ENCODE results near the gene SMIM31.
A peak's percentile ranks its signal among the peaks of the same experiment; 100 is the strongest.

The SMIM31 gene

GRCh38 chr4:164753873-164754488 lies at the start of gene SMIM31:
TSS of gene SMIM31 (plus strand) at chr4:164754131. CDS start at chr4:164770444, 16,313 bp downstream.
- no peak for DNase-seq (ENCODE audit: low read depth in 2 of 2)

GRCh38 chr4:164706675-164707074 lies 47.3 kb upstream of the SMIM31 start:
- DNase-seq (ENCODE audit: low read depth in 2 of 2), result no peak

- DNase-seq (ENCODE audit: low read depth in 2 of 2), result no peak
Observed at GRCh38 chr4:164716901-164717300, 37.0 kb upstream of the SMIM31 start.

GRCh38 chr4:164718827-164719226 lies 35.1 kb upstream of the SMIM31 start:
- no peak for DNase-seq (ENCODE audit: low read depth in 2 of 2)

- DNase-seq (ENCODE audit: low read depth in 2 of 2), result no peak
Observed at GRCh38 chr4:164725066-164725465, 28.9 kb upstream of the SMIM31 start.

- no peak for DNase-seq (ENCODE audit: low read depth in 2 of 2)
Observed at GRCh38 chr4:164730705-164731393, 23.1 kb upstream of the SMIM31 start.

GRCh38 chr4:164731827-164732474 lies 22.0 kb upstream of the SMIM31 start:
- peak; percentile 13 to 23 for DNase-seq (ENCODE audit: low read depth in 2 of 2)

GRCh38 chr4:164734484-164734883 lies 19.4 kb upstream of the SMIM31 start:
- no peak for DNase-seq (ENCODE audit: low read depth in 2 of 2)

- DNase-seq (ENCODE audit: low read depth in 2 of 2), result no peak
Observed at GRCh38 chr4:164748375-164748774, 5.6 kb upstream of the SMIM31 start.

GRCh38 chr4:164755432-164755831 lies 1.5 kb downstream of the SMIM31 start:
- no peak for DNase-seq (ENCODE audit: low read depth in 2 of 2)

- DNase-seq (ENCODE audit: low read depth in 2 of 2), result no peak
Observed at GRCh38 chr4:164756686-164757085, 2.8 kb downstream of the SMIM31 start.

GRCh38 chr4:164761241-164761640 lies 7.3 kb downstream of the SMIM31 start:
- no peak for DNase-seq (ENCODE audit: low read depth in 2 of 2)

GRCh38 chr4:164761746-164762275 lies 7.9 kb downstream of the SMIM31 start:
- DNase-seq (ENCODE audit: low read depth in 2 of 2), result no peak

GRCh38 chr4:164765096-164765495 lies 11.2 kb downstream of the SMIM31 start:
- no peak for DNase-seq (ENCODE audit: low read depth in 2 of 2)

- DNase-seq (ENCODE audit: low read depth in 2 of 2), result no peak
Observed at GRCh38 chr4:164765833-164766232, 11.9 kb downstream of the SMIM31 start.

- no peak for DNase-seq (ENCODE audit: low read depth in 2 of 2)
Observed at GRCh38 chr4:164768516-164768915, 14.6 kb downstream of the SMIM31 start.

- DNase-seq (ENCODE audit: low read depth in 2 of 2), result no peak
Observed at GRCh38 chr4:164770010-164770724, 16.2 kb downstream of the SMIM31 start.

GRCh38 chr4:164771088-164771487 lies 17.2 kb downstream of the SMIM31 start:
- DNase-seq (ENCODE audit: low read depth in 2 of 2), result no peak

GRCh38 chr4:164772076-164772475 lies 18.1 kb downstream of the SMIM31 start:
- no peak for DNase-seq (ENCODE audit: low read depth in 2 of 2)

GRCh38 chr4:164779080-164779479 lies 25.1 kb downstream of the SMIM31 start:
- no peak for DNase-seq (ENCODE audit: low read depth in 2 of 2)

GRCh38 chr4:164779811-164780216 lies 25.9 kb downstream of the SMIM31 start:
- no peak for DNase-seq (ENCODE audit: low read depth in 2 of 2)

- DNase-seq (ENCODE audit: low read depth in 2 of 2), result no peak
Observed at GRCh38 chr4:164780839-164781238, 26.9 kb downstream of the SMIM31 start.

Measured in stimulated activated CD8-positive, alpha-beta memory T cell treated with anti-CD3 and anti-CD28 coated beads, Interleukin-2, amount 100 ng/mL, for 48 hours (primary cell).